ENCODE data around the gene MAK.

Gene MAK

DNA sequence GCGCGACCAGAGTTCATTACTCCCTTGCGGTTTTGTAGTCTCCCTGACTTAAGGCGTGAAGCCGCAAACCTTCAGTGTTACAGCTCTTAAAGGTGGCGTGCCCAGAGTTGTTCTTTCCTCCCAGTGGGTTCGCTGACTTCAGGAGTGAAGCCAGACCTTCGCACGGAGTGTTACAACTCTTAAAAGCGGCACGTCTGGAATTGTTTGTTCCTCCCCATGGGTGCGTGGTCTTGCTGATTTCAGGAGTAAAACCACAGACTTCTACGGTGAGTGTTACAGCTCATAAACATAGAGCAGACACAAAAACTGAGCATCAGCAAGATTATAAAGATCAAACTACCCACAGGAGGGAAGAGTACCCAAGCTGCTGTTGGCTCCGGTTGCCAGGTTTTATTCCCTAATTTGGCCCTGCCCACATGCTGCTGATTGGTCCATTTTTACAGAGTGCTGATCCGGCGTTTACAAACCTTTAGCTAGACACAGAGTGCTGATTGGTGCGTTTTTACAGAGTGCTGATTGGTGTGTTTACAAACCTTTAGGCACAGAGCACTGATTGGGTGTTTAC, 105.1 kb downstream of the MAK start:
- no peak for DNase-seq
- WGBS (ENCODE audit: extremely low coverage, insufficient coverage, insufficient read length), result no CpG with 5 or more reads among the region's 17 CpGs
- H3K4me3 ChIP-seq (ENCODE audit: low read depth, low read length), result no peak overlapping the region

DNA sequence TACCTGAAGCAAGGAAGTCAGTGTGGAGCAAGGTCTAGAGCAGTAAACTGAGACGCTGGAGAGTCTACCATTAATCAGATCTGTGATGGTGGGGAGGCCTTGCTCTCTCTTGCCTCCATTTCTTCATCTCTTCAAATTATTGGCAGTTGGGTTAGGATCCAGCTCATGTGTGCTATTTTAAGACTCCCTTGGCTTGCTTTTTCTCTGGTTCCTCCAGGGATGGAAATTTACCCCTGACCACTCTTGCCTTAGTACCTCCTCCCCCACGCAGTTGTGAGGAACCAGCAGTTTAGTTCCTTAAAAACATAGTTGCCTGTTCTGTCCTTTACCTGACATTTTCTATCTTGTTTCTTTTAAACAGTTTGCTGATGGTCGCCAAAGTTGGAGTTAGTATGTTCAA, 108.1 kb downstream of the MAK start:
- Histone ChIP-seq H2AK5ac (ENCODE audit: low read length) (no peak overlapping the region), H3K9ac (ENCODE audit: low read length) (no peak overlapping the region), H2BK5ac (ENCODE audit: low read depth, low read length, poor library complexity) (no peak overlapping the region), H3K18ac (ENCODE audit: low read length) (no peak overlapping the region), H3K23ac (ENCODE audit: low read length) (no peak overlapping the region), H2BK120ac (ENCODE audit: insufficient read depth, low read length, poor library complexity) (no peak overlapping the region), H3K4me3 (ENCODE audit: low read depth, low read length) (no peak overlapping the region), H3K4ac (ENCODE audit: low read depth, low read length) (no peak overlapping the region), H4K91ac (ENCODE audit: low read depth, low read length) (no peak overlapping the region), H3K4me2 (ENCODE audit: low read length) (no peak overlapping the region), H3K36me3 (ENCODE audit: control insufficient read depth in 1 of 2, insufficient read depth in 2 of 2, low read length in 2 of 2) (peaks cover 27 to 36% of the 10 kb centered on the region in 2 experiments), H3K9me3 (ENCODE audit: insufficient read depth, low read depth, low read length) (peaks cover 1% of the 10 kb centered on the region), H3K14ac (ENCODE audit: low read length) (no peak overlapping the region), H3K4me1 (ENCODE audit: control insufficient read depth in 1 of 2, insufficient read depth in 2 of 2, low read length in 2 of 2) (peaks cover 3 to 6% of the 10 kb centered on the region in 2 experiments), H2AFZ (ENCODE audit: insufficient read depth, low read length, poor library complexity) (no peak overlapping the region), H3K27me3 (ENCODE audit: insufficient read depth, low read length) (no peaks in the 10 kb centered on the region), H4K12ac (ENCODE audit: low read depth, low read length) (no peak overlapping the region), H2BK12ac (ENCODE audit: low read length) (no peak overlapping the region), H3K79me1 (ENCODE audit: low read length) (peaks cover 5% of the 10 kb centered on the region), H3K79me2 (ENCODE audit: control insufficient read depth, insufficient read depth, low read length, poor library complexity) (no peaks in the 10 kb centered on the region), H4K8ac (ENCODE audit: low read depth, low read length) (no peak overlapping the region), H3K27ac (ENCODE audit: low read depth, low read length) (no peak overlapping the region)
- no peak for DNase-seq
- WGBS (ENCODE audit: extremely low coverage, insufficient coverage, insufficient read length), result no CpG with 5 or more reads among the region's 3 CpGs

More for the DNA sequence above, 105.1 kb downstream of the MAK start:
- Histone ChIP-seq H3K9ac (ENCODE audit: low read length) (no peak overlapping the region), H3K36me3 (ENCODE audit: control insufficient read depth in 1 of 2, insufficient read depth in 2 of 2, low read length in 2 of 2) (peaks cover 20 to 21% of the 10 kb centered on the region in 2 experiments), H2AFZ (ENCODE audit: insufficient read depth, low read length, poor library complexity) (no peak overlapping the region), H3K4me1 (ENCODE audit: control insufficient read depth in 1 of 2, insufficient read depth in 2 of 2, low read length in 2 of 2) (peaks cover 3 to 6% of the 10 kb centered on the region in 2 experiments), H2BK12ac (ENCODE audit: low read length) (no peak overlapping the region), H4K12ac (ENCODE audit: low read depth, low read length) (no peak overlapping the region), H2BK5ac (ENCODE audit: low read depth, low read length, poor library complexity) (no peak overlapping the region), H3K79me2 (ENCODE audit: control insufficient read depth, insufficient read depth, low read length, poor library complexity) (no peaks in the 10 kb centered on the region), H3K9me3 (ENCODE audit: insufficient read depth, low read depth, low read length) (peaks cover 1% of the 10 kb centered on the region), H4K91ac (ENCODE audit: low read depth, low read length) (peak overlapping the region; percentile 4), H3K4ac (ENCODE audit: low read depth, low read length) (no peak overlapping the region), H3K4me2 (ENCODE audit: low read length) (no peak overlapping the region), H3K23ac (ENCODE audit: low read length) (no peak overlapping the region), H2AK5ac (ENCODE audit: low read length) (no peak overlapping the region), H3K27ac (ENCODE audit: low read depth, low read length) (no peak overlapping the region), H4K8ac (ENCODE audit: low read depth, low read length) (no peak overlapping the region), H3K27me3 (ENCODE audit: insufficient read depth, low read length) (no peaks in the 10 kb centered on the region), H2BK120ac (ENCODE audit: insufficient read depth, low read length, poor library complexity) (no peak overlapping the region), H3K14ac (ENCODE audit: low read length) (no peak overlapping the region), H3K79me1 (ENCODE audit: low read length) (peaks cover 5% of the 10 kb centered on the region), H3K18ac (ENCODE audit: low read length) (no peak overlapping the region)

DNA sequence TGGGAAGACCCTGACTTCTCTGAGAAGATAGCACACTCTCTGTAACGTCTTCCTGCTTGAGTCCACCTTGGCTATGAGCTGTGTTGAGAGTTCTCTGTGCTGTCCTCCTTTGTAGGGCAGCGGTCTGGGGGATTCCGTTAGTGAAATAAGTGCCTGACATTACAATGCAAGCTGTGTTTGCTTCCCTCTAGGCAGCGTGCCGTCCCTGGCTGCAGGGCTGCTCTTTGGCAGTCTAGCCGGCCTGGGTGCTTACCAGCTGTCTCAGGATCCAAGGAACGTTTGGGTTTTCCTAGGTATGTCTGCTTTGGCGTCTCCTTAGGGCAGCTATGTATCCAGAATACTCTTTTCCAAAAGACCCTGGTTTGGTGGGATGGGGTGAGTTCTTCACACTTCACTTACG, 112.6 kb downstream of the MAK start:
- no peak overlapping the region for H4K91ac ChIP-seq (ENCODE audit: low read depth, low read length)
- no peak overlapping the region for H2AK5ac ChIP-seq (ENCODE audit: low read length)
- peaks cover 1% of the 10 kb centered on the region for H3K9me3 ChIP-seq (ENCODE audit: insufficient read depth, low read depth, low read length)
- H4K8ac ChIP-seq (ENCODE audit: low read depth, low read length), result peak overlapping the region; percentile 4
- H3K18ac ChIP-seq (ENCODE audit: low read length), result no peak overlapping the region
- H3K14ac ChIP-seq (ENCODE audit: low read length), result no peak overlapping the region
- WGBS (ENCODE audit: extremely low coverage, insufficient coverage, insufficient read length), result no CpG with 5 or more reads among the region's 9 CpGs
- peaks cover 2% of the 10 kb centered on the region for H3K79me2 ChIP-seq (ENCODE audit: control insufficient read depth, insufficient read depth, low read length, poor library complexity)
- peaks cover 0 to 8% of the 10 kb centered on the region in 2 experiments for H3K4me1 ChIP-seq (ENCODE audit: control insufficient read depth in 1 of 2, insufficient read depth in 2 of 2, low read length in 2 of 2)
- H3K4ac ChIP-seq (ENCODE audit: low read depth, low read length), result peak overlapping the region; percentile 19
- H3K23ac ChIP-seq (ENCODE audit: low read length), result no peak overlapping the region
- peaks cover 11% of the 10 kb centered on the region for H3K79me1 ChIP-seq (ENCODE audit: low read length)
- no peak overlapping the region for H2BK12ac ChIP-seq (ENCODE audit: low read length)
- peaks cover 22 to 31% of the 10 kb centered on the region in 2 experiments for H3K36me3 ChIP-seq (ENCODE audit: control insufficient read depth in 1 of 2, insufficient read depth in 2 of 2, low read length in 2 of 2)
- no peak overlapping the region for H3K9ac ChIP-seq (ENCODE audit: low read length)
- no peak overlapping the region for H3K4me2 ChIP-seq (ENCODE audit: low read length)
- DNase-seq, result no peak
- H2AFZ ChIP-seq (ENCODE audit: insufficient read depth, low read length, poor library complexity), result no peak overlapping the region
- no peak overlapping the region for H3K4me3 ChIP-seq (ENCODE audit: low read depth, low read length)
- no peaks in the 10 kb centered on the region for H3K27me3 ChIP-seq (ENCODE audit: insufficient read depth, low read length)
- H4K12ac ChIP-seq (ENCODE audit: low read depth, low read length), result no peak overlapping the region
- no peak overlapping the region for H2BK5ac ChIP-seq (ENCODE audit: low read depth, low read length, poor library complexity)
- H2BK120ac ChIP-seq (ENCODE audit: insufficient read depth, low read length, poor library complexity), result no peak overlapping the region
- no peak overlapping the region for H3K27ac ChIP-seq (ENCODE audit: low read depth, low read length)

DNA sequence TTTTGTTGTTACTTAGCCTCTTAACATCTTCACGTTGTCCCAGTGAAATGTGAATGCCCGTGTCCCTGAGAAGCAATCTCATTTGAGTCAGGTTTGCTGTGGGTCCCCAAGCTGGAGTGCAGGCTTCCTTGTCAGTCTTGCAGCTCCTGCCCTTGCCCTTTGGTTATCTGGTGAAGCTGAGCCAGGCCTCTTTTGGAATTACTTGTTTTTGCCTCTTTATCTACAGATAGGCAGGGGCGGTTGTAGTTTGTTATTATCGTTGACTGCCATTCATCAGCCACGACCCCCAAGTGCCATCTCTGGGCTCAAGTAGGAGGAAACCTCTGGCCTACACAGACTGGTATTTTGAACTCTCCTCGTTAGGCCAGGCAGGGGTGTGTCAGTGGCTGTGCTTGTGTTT, 113.3 kb downstream of the MAK start:
- no CpG with 5 or more reads among the region's 6 CpGs for WGBS (ENCODE audit: extremely low coverage, insufficient coverage, insufficient read length)
- H3K4ac ChIP-seq (ENCODE audit: low read depth, low read length), result no peak overlapping the region

More for the DNA sequence above, 113.3 kb downstream of the MAK start:
- Histone ChIP-seq H2BK12ac (ENCODE audit: low read length) (no peak overlapping the region), H4K8ac (ENCODE audit: low read depth, low read length) (no peak overlapping the region), H2AFZ (ENCODE audit: insufficient read depth, low read length, poor library complexity) (no peak overlapping the region), H3K79me2 (ENCODE audit: control insufficient read depth, insufficient read depth, low read length, poor library complexity) (peaks cover 2% of the 10 kb centered on the region), H3K9ac (ENCODE audit: low read length) (no peak overlapping the region), H2BK120ac (ENCODE audit: insufficient read depth, low read length, poor library complexity) (no peak overlapping the region), H4K91ac (ENCODE audit: low read depth, low read length) (no peak overlapping the region), H3K4me1 (ENCODE audit: control insufficient read depth in 1 of 2, insufficient read depth in 2 of 2, low read length in 2 of 2) (peaks cover 0 to 8% of the 10 kb centered on the region in 2 experiments), H4K12ac (ENCODE audit: low read depth, low read length) (no peak overlapping the region), H3K4me3 (ENCODE audit: low read depth, low read length) (no peak overlapping the region), H3K4me2 (ENCODE audit: low read length) (no peak overlapping the region), H3K18ac (ENCODE audit: low read length) (no peak overlapping the region), H2BK5ac (ENCODE audit: low read depth, low read length, poor library complexity) (no peak overlapping the region), H3K14ac (ENCODE audit: low read length) (no peak overlapping the region), H2AK5ac (ENCODE audit: low read length) (no peak overlapping the region), H3K23ac (ENCODE audit: low read length) (no peak overlapping the region), H3K36me3 (ENCODE audit: control insufficient read depth in 1 of 2, insufficient read depth in 2 of 2, low read length in 2 of 2) (peaks cover 22 to 28% of the 10 kb centered on the region in 2 experiments), H3K79me1 (ENCODE audit: low read length) (peaks cover 11% of the 10 kb centered on the region), H3K27ac (ENCODE audit: low read depth, low read length) (no peak overlapping the region), H3K9me3 (ENCODE audit: insufficient read depth, low read depth, low read length) (peaks cover 3% of the 10 kb centered on the region), H3K27me3 (ENCODE audit: insufficient read depth, low read length) (no peaks in the 10 kb centered on the region)
- DNase-seq, result no peak

Measured in trophoblast cell (in vitro differentiated cells and primary cell).